M059J (cell line): ENCODE data around the gene CCNG2. TPM values are rescaled to one million over a fixed set of nuclear protein-coding genes. Genes with fewer than 3 reads are reported as not detected.

Experiments used
- DNase-seq: peaks from one replicate; pipeline ENCODE4 v3.0.0-alpha.2; 2012; ENCODE audit warnings: low read depth
- total RNA-seq: library from RNA; depleted of rRNA; stranded (reverse); fragments of >200 nt; shearing (Covaris generic); gene quantifications from 2 replicates; pipeline ENCODE4 v1.2.3, GENCODE V29; 2014; rRNA removed

Gene CCNG2
- total RNA-seq, 1 experiment from 2014 or later: 18.4 TPM

GRCh38 chr4:77201857-77202256 is 44.9 kb downstream of the CCNG2 start:
- no peak for DNase-seq

- no peak for DNase-seq
These were observed 45.5 kb downstream of the CCNG2 start for GRCh38 chr4:77202491-77202890.

- DNase-seq: peak; percentile 68
These were observed 46.6 kb downstream of the CCNG2 start for GRCh38 chr4:77203380-77204197.

GRCh38 chr4:77204621-77205020 is 47.6 kb downstream of the CCNG2 start:
- DNase-seq: no peak

- DNase-seq: no peak
These were observed 52.0 kb downstream of the CCNG2 start for GRCh38 chr4:77209012-77209411.

GRCh38 chr4:77209936-77210335 is 52.9 kb downstream of the CCNG2 start:
- no peak for DNase-seq

GRCh38 chr4:77215107-77215506 is 58.1 kb downstream of the CCNG2 start:
- DNase-seq: no peak

GRCh38 chr4:77217526-77217925 is 60.5 kb downstream of the CCNG2 start:
- DNase-seq: no peak

- DNase-seq: no peak
These were observed 62.3 kb downstream of the CCNG2 start for GRCh38 chr4:77219266-77219665.

Other genes with a start within 250 kb of the CCNG2 start
- 27.4 and 34.0 TPM in 2 replicates for gene SEPTIN11, start 207.5 kb upstream of the CCNG2 start, total RNA-seq
- 99.7 and 112 TPM in 2 replicates for gene CCNI, start 81.2 kb upstream of the CCNG2 start, total RNA-seq